Activated CD8-positive, alpha-beta memory T cell treated with anti-CD3 and anti-CD28 coated beads, Interleukin-2, amount 10 ng/mL, durations not matched to agents 7 days and 5 days (primary cell): Measurements from ENCODE around the gene AP3S2. TPM values are rescaled to one million over a fixed set of nuclear protein-coding genes. Genes with fewer than 3 reads are reported as not detected.

ENCODE experiments used
- ATAC-seq: fragments of 150-1000 bp; cut with Tn5 transposase; one replicate; pipeline ENCODE4 v1.10.0; 2021; ENCODE audit warnings: moderate library complexity
- CTCF ChIA-PET: fragments of 350-600 bp; sonication (Branson Sonifier 250); formaldehyde crosslinking; loops from one replicate; lab custom pipeline; 2021; ENCODE audit warnings: antibody characterized with exemption; lab: Charles Lee
- DNase-seq: peaks from one replicate; pipeline ENCODE4 v3.0.0-alpha.2; 2020
- H3K27ac Mint-ChIP-seq: one replicate; pipeline ENCODE4 v1.8.0; 2021; ENCODE audit warnings: mild to moderate bottlenecking, mixed read lengths
- H3K27me3 Mint-ChIP-seq: one replicate; pipeline ENCODE4 v1.8.0; 2021; ENCODE audit warnings: mixed read lengths
- H3K36me3 Mint-ChIP-seq: one replicate; pipeline ENCODE4 v1.8.0; 2021; ENCODE audit warnings: mild to moderate bottlenecking, mixed read lengths
- H3K4me1 Mint-ChIP-seq: one replicate; pipeline ENCODE4 v1.8.0; 2021; ENCODE audit warnings: mixed read lengths
- H3K4me3 Mint-ChIP-seq: one replicate; pipeline ENCODE4 v1.8.0; 2021; ENCODE audit warnings: mild to moderate bottlenecking, moderate library complexity, mixed read lengths
- H3K9me3 Mint-ChIP-seq: one replicate; pipeline ENCODE4 v1.8.0; 2022; ENCODE audit warnings: low read depth, mixed read lengths
- total RNA-seq, 2 experiments: library from RNA; stranded (reverse); gene quantifications; one replicate each; pipeline ENCODE4 v1.2.3, GENCODE V29; 2021

AP3S2 gene
- total RNA-seq, 2 experiments from 2014 or later, result 22.2 to 26.5 TPM

- ATAC-seq, result no peak
- CTCF ChIA-PET, result no interaction called here
- no peaks in the 10 kb centered on the region for H3K9me3 Mint-ChIP-seq
- no peak for DNase-seq
- H3K27me3 Mint-ChIP-seq, result peaks cover 23% of the 10 kb centered on the region
- H3K4me3 Mint-ChIP-seq, result no peak overlapping the region
- H3K36me3 Mint-ChIP-seq, result no peaks in the 10 kb centered on the region
- H3K4me1 Mint-ChIP-seq, result peaks cover 3% of the 10 kb centered on the region
- H3K27ac Mint-ChIP-seq, result no peak overlapping the region
Observed at GRCh38 chr15:89822951-89823711, 70.7 kb downstream of the AP3S2 start.

DNA sequence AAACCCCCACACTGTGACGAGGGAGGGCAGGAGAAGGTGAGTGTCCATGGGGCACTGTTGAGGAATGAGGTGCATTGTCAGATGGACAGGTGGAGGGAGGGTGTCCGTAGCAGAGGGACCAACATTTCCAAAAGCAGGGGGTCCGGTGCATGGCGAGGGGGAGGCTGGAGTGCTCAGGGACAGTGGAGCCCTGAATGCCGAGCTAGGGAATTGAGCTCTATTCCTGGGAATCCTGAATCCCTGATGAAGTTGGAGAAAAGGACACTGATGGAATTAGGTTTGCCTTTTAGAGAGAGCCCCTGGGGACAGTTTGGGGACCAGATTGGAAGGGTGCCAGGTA is 71.2 kb downstream of the AP3S2 start:
- CTCF ChIA-PET, result interaction anchor here (0.8 kb wide), 1 partner anchor 83 kb away, joined by 5 read pairs; no protein-coding TSS in a partner anchor
- Mint-ChIP-seq H3K4me3 (no peak overlapping the region), H3K4me1 (peaks cover 3% of the 10 kb centered on the region), H3K27ac (no peak overlapping the region), H3K9me3 (no peaks in the 10 kb centered on the region), H3K36me3 (no peaks in the 10 kb centered on the region), H3K27me3 (peaks cover 28% of the 10 kb centered on the region)
- DNase-seq, result no peak
- no peak for ATAC-seq

GRCh38 chr15:89822026-89822425 is 71.8 kb downstream of the AP3S2 start:
- no peak overlapping the region for H3K4me3 Mint-ChIP-seq
- DNase-seq (no peak), ATAC-seq (no peak)
- H3K27me3 Mint-ChIP-seq, result peaks cover 32% of the 10 kb centered on the region
- H3K36me3 Mint-ChIP-seq, result no peaks in the 10 kb centered on the region
- H3K9me3 Mint-ChIP-seq, result no peaks in the 10 kb centered on the region
- CTCF ChIA-PET, result interaction anchor here (0.8 to 1.1 kb wide), 2 partner anchors 53 to 82 kb away, joined by 3 to 5 read pairs; no protein-coding TSS in a partner anchor
- H3K4me1 Mint-ChIP-seq, result peaks cover 3% of the 10 kb centered on the region
- no peak overlapping the region for H3K27ac Mint-ChIP-seq

- no peak for ATAC-seq
- H3K36me3 Mint-ChIP-seq, result peaks cover 3% of the 10 kb centered on the region
- CTCF ChIA-PET, result interaction anchor here (1.1 kb wide), 1 partner anchor 54 kb away, joined by 3 read pairs; no protein-coding TSS in a partner anchor
- H3K4me3 Mint-ChIP-seq, result no peak overlapping the region
- peaks cover 5% of the 10 kb centered on the region for H3K4me1 Mint-ChIP-seq
- no peaks in the 10 kb centered on the region for H3K9me3 Mint-ChIP-seq
- no peak overlapping the region for H3K27ac Mint-ChIP-seq
- peaks cover 41% of the 10 kb centered on the region for H3K27me3 Mint-ChIP-seq
- DNase-seq, result no peak
Observed at GRCh38 chr15:89820666-89821611, 72.9 kb downstream of the AP3S2 start.

DNA sequence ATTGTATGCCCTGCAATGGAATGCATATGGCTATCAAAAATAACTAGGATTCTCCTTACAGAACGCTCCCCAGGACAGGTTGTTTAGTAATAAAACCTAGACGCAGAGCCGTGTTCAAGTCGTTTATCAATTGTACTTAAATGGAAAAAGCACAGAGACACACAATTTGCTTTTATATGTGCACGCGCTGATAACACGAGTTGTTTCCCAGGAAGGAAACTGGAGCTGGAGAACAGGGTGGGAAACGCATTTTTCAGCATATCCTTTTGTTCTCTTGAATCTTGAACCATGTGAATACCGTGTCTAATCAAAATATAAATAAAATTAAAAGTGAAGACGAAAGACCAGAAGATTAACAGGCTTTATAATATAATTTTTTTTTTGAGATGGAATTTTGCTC is 75.5 kb downstream of the AP3S2 start:
- ATAC-seq (no peak), DNase-seq (no peak)
- H3K4me3 Mint-ChIP-seq, result no peak overlapping the region
- CTCF ChIA-PET, result no interaction called here
- H3K4me1 Mint-ChIP-seq, result peaks cover 10% of the 10 kb centered on the region
- H3K9me3 Mint-ChIP-seq, result no peaks in the 10 kb centered on the region
- peaks cover 10% of the 10 kb centered on the region for H3K36me3 Mint-ChIP-seq
- H3K27ac Mint-ChIP-seq, result no peak overlapping the region
- H3K27me3 Mint-ChIP-seq, result peaks cover 59% of the 10 kb centered on the region

DNA sequence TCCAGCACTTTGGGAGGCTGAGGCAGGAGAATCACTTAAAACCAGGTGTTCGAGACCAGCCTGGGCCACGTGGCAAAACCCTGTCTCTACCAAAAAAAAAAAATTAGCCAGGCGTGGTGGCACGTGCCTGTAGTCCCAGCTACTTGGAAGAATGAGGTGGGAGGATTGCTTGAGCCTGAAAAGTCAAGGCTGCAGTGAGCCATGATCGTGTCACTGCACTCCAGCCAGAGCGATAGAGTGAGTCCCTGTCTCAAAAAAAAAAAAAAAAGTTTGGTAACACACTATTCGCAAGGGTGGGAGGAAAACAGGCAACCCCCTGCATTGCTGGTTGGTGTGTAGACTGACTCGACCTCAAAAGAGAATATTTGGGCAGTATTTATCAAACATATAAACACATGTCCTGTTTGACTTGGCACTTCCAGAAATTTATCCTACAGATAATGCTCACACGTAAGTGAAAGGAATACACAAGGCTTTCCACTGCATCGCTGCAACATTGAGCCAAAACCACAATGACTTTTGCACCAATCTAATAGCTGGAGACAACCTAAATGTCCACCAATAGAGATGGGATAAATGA is 76.0 kb downstream of the AP3S2 start:
- H3K27ac Mint-ChIP-seq, result no peak overlapping the region
- CTCF ChIA-PET, result no interaction called here
- DNase-seq (no peak), ATAC-seq (no peak)
- H3K9me3 Mint-ChIP-seq, result no peaks in the 10 kb centered on the region
- peaks cover 10% of the 10 kb centered on the region for H3K4me1 Mint-ChIP-seq
- H3K27me3 Mint-ChIP-seq, result peaks cover 61% of the 10 kb centered on the region
- H3K4me3 Mint-ChIP-seq, result no peak overlapping the region
- H3K36me3 Mint-ChIP-seq, result peaks cover 10% of the 10 kb centered on the region

- Mint-ChIP-seq H3K27ac (no peak overlapping the region), H3K27me3 (peaks cover 45% of the 10 kb centered on the region), H3K36me3 (peaks cover 10% of the 10 kb centered on the region), H3K9me3 (no peaks in the 10 kb centered on the region), H3K4me3 (peak overlapping the region; percentile 60), H3K4me1 (peaks cover 9% of the 10 kb centered on the region)
- CTCF ChIA-PET, result interaction anchor here (0.6 to 1.2 kb wide), 2 partner anchors 55 to 59 kb away, joined by 3 to 4 read pairs; no protein-coding TSS in a partner anchor
- ATAC-seq, result no peak
- DNase-seq, result no peak
Observed at GRCh38 chr15:89815769-89816168, 78.0 kb downstream of the AP3S2 start.

GRCh38 chr15:89814112-89814742 is 79.6 kb downstream of the AP3S2 start:
- ATAC-seq (no peak), DNase-seq (no peak)
- H3K27ac Mint-ChIP-seq, result no peak overlapping the region
- peak overlapping the region; percentile 20 for H3K4me3 Mint-ChIP-seq
- peaks cover 6% of the 10 kb centered on the region for H3K4me1 Mint-ChIP-seq
- peaks cover 10% of the 10 kb centered on the region for H3K36me3 Mint-ChIP-seq
- no peaks in the 10 kb centered on the region for H3K9me3 Mint-ChIP-seq
- H3K27me3 Mint-ChIP-seq, result peaks cover 42% of the 10 kb centered on the region
- CTCF ChIA-PET, result interaction anchor here (1.1 to 1.4 kb wide), 2 partner anchors 53 to 61 kb away, joined by 3 to 6 read pairs; no protein-coding TSS in a partner anchor

- Mint-ChIP-seq H3K9me3 (no peaks in the 10 kb centered on the region), H3K4me3 (peak overlapping the region; percentile 13), H3K4me1 (peaks cover 6% of the 10 kb centered on the region), H3K27me3 (peaks cover 42% of the 10 kb centered on the region), H3K36me3 (peaks cover 10% of the 10 kb centered on the region), H3K27ac (no peak overlapping the region)
- CTCF ChIA-PET, result interaction anchor here (1.4 kb wide), 1 partner anchor 61 kb away, joined by 6 read pairs; no protein-coding TSS in a partner anchor
- ATAC-seq (no peak), DNase-seq (no peak)
Observed at GRCh38 chr15:89813381-89814111, 80.2 kb downstream of the AP3S2 start.

DNA sequence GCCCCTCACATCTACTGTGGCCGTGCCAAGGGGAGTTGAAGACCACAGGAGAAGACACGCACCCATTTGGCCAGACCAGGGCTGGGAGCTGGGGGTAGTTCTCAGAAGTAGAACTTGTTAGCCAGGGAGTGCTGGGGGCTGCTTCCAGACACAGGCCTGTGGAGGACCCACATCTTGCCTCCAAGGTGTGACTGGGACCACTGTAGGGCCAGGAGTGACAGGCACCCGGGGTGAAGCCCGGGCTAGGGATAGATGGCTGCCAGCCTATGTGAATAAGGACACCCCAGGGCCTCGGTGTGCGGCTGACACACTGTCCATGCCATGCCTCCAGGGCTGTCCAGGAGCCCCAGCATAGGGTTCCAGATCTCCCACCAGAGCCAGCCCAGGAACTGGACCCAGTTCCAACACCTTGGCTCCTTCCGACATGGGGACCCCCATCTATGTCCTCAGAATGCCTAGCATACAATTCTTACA is 80.9 kb downstream of the AP3S2 start:
- CTCF ChIA-PET, result no interaction called here
- H3K4me1 Mint-ChIP-seq, result peaks cover 6% of the 10 kb centered on the region
- no peak for ATAC-seq
- H3K36me3 Mint-ChIP-seq, result peaks cover 10% of the 10 kb centered on the region
- peaks cover 37% of the 10 kb centered on the region for H3K27me3 Mint-ChIP-seq
- no peak for DNase-seq
- no peak overlapping the region for H3K27ac Mint-ChIP-seq
- H3K4me3 Mint-ChIP-seq, result no peak overlapping the region
- no peaks in the 10 kb centered on the region for H3K9me3 Mint-ChIP-seq

GRCh38 chr15:89812011-89812846 is 81.6 kb downstream of the AP3S2 start:
- H3K4me3 Mint-ChIP-seq, result no peak overlapping the region
- no peak overlapping the region for H3K27ac Mint-ChIP-seq
- DNase-seq (no peak), ATAC-seq (no peak)
- peaks cover 31% of the 10 kb centered on the region for H3K27me3 Mint-ChIP-seq
- CTCF ChIA-PET, result no interaction called here
- H3K9me3 Mint-ChIP-seq, result no peaks in the 10 kb centered on the region
- H3K36me3 Mint-ChIP-seq, result peaks cover 10% of the 10 kb centered on the region
- peaks cover 6% of the 10 kb centered on the region for H3K4me1 Mint-ChIP-seq
